H1 (cell line): ENCODE results near the gene SRPRB. TPM values are rescaled to one million over a fixed set of nuclear protein-coding genes. Genes with fewer than 3 reads are reported as not detected.

ENCODE experiments used
- BCL11A ChIP-seq, 2 experiments: IDR thresholded peaks; one replicate each; pipeline ENCODE4 v1.6.1; 2011; ENCODE audit warnings: low read depth in 2 of 2, low read length in 2 of 2, mild to moderate bottlenecking in 2 of 2
- CBX5 ChIP-seq: fragments of 300-800, 300-1000 bp; sonication (generic); IDR thresholded peaks from 2 replicates; pipeline ENCODE4 v1.7.1; 2016; ENCODE audit warnings: antibody characterized with exemption, low read length, low read depth
- CHD1 ChIP-seq: IDR thresholded peaks from 2 replicates; pipeline ENCODE4 v1.6.1; 2012; ENCODE audit warnings: low read depth, low read length, improper control_type of control experiment
- CHD2 ChIP-seq: IDR thresholded peaks from 2 replicates; pipeline ENCODE4 v1.6.1; 2012; ENCODE audit warnings: low read length, improper control_type of control experiment
- EGR1 ChIP-seq: IDR thresholded peaks from 2 replicates; pipeline ENCODE4 v1.6.1; 2011; ENCODE audit warnings: low read depth, low read length, borderline replicate concordance
- JUN ChIP-seq: IDR thresholded peaks from 2 replicates; pipeline ENCODE4 v1.6.1; 2011; ENCODE audit warnings: low read depth, mild to moderate bottlenecking, improper control_type of control experiment, low read length
- JUND ChIP-seq: IDR thresholded peaks from 2 replicates; pipeline ENCODE4 v1.6.1; 2011; ENCODE audit warnings: mild to moderate bottlenecking, improper control_type of control experiment, low read length
- RFX5 ChIP-seq: IDR thresholded peaks from 2 replicates; pipeline ENCODE4 v1.6.1; 2011; ENCODE audit warnings: low read depth, low read length, improper control_type of control experiment, borderline replicate concordance
- RXRA ChIP-seq: IDR thresholded peaks from 2 replicates; pipeline ENCODE4 v1.6.1; 2011; ENCODE audit warnings: low read depth, mild to moderate bottlenecking, low read length, moderate library complexity; ENCODE audit not compliant: insufficient read depth
- SIRT6 ChIP-seq: IDR thresholded peaks from one replicate; pipeline ENCODE4 v1.7.1; 2012; ENCODE audit warnings: low read length, inconsistent platforms
- SP2 ChIP-seq: IDR thresholded peaks from 2 replicates; pipeline ENCODE4 v1.6.1; 2012; ENCODE audit warnings: mild to moderate bottlenecking, low read length, inconsistent platforms
- polyA plus RNA-seq, 7 experiments: library from polyadenylated mRNA; depleted of rRNA in 3 of 7; stranded (reverse) in 5 of 7; unstranded in 2 of 7; fragments of >200 nt in 5 of 7; fragments of 200-250 nt in 2 of 7; gene quantifications; 1 replicate in 5 of 7; 2 replicates in 1 of 7; 4 replicates in 1 of 7; pipeline versions ENCODE4 v1.2.1 to v1.2.3, GENCODE V29; 2011 to 2013; ENCODE audit warnings: missing spikeins in 2 of 7, mixed read lengths in 2 of 7
- total RNA-seq: library from RNA; stranded (reverse); fragmentation: NEBNext Ultra II Directional; extraction: Animal tissue kit (Norgen Biotek cat#: 25700); gene quantifications from 2 replicates; pipeline ENCODE4 v1.2.1, GENCODE V29; 2021

The SRPRB gene
- total and polyA plus RNA-seq, 2 of the 8 experiments (the other 6 are each of a cell fraction or from before 2014, with no cell fraction given), result 15.9 to 49.8 TPM

GRCh38 chr3:133834621-133835417 lies 29.2 kb downstream of the SRPRB start (continued):
- TF ChIP-seq BCL11A (IDR thresholded peaks at IDR 0.05; ENCODE audit: low read depth in 2 of 2, low read length in 2 of 2) (no peak), SP2 (no peak), CBX5 (no peak), CHD1 (no peak), JUN (no peak), SIRT6 (no peak), RXRA (no peak), RFX5 (no peak), JUND (no peak), EGR1 (no peak), CHD2 (no peak)
